Naive thymus-derived CD4-positive, alpha-beta T cell (primary cell): Measurements from ENCODE around the gene NTM. TPM values are rescaled to one million over a fixed set of nuclear protein-coding genes. Genes with fewer than 3 reads are reported as not detected.

Experiments
- ATAC-seq: fragments of 150-1000 bp; cut with Tn5 transposase; 2 replicates; pipeline ENCODE4 v1.10.0; 2021; ENCODE audit warnings: mild to moderate bottlenecking, moderate library complexity
- CTCF ChIA-PET: fragments of 350-600 bp; sonication (Branson Sonifier 250); formaldehyde crosslinking; loops from one replicate; lab custom pipeline; 2021; ENCODE audit warnings: antibody characterized with exemption; lab: Charles Lee
- POLR2A ChIA-PET: fragments of 350-600 bp; sonication (Branson Sonifier 250); formaldehyde crosslinking; loops from one replicate; lab custom pipeline; 2021; ENCODE audit warnings: antibody characterized with exemption, inconsistent platforms; lab: Charles Lee
- DNase-seq, 9 donors: peaks; one replicate each; pipeline versions ENCODE4 v3.0.0 to v3.0.0-alpha.2; 2020 to 2022; ENCODE audit warnings: mixed read lengths in 1 of 9
- H3K27ac ChIP-seq: one replicate; pipeline ENCODE4 v1.7.0; 2013; ENCODE audit warnings: mild to moderate bottlenecking, low read depth, low read length, moderate library complexity
- H3K27me3 ChIP-seq, 2 donors: one replicate each; pipeline ENCODE4 v1.7.0; 2013; ENCODE audit warnings: low read length in 2 of 2, mild to moderate bottlenecking in 2 of 2, moderate library complexity in 2 of 2; ENCODE audit not compliant: control insufficient read depth in 2 of 2, insufficient read depth in 2 of 2
- H3K36me3 ChIP-seq, 3 experiments: 1 replicate in 2 of 3; 2 replicates in 1 of 3; pipeline ENCODE4 v1.7.0; 2013; ENCODE audit warnings: low read length in 3 of 3, mild to moderate bottlenecking in 3 of 3, moderate library complexity in 1 of 3; ENCODE audit not compliant: insufficient read depth in 3 of 3, control insufficient read depth in 2 of 3
- H3K4me1 ChIP-seq, 2 donors: one replicate each; pipeline ENCODE4 v1.7.0; 2013; ENCODE audit warnings: low read length in 2 of 2, mild to moderate bottlenecking in 2 of 2, moderate library complexity in 1 of 2; ENCODE audit not compliant: control insufficient read depth in 2 of 2, insufficient read depth in 2 of 2
- H3K4me3 ChIP-seq: 2 replicates; pipeline ENCODE4 v1.7.0; 2013; ENCODE audit warnings: mild to moderate bottlenecking, low read length
- H3K9me3 ChIP-seq, 3 experiments: 1 replicate in 2 of 3; 2 replicates in 1 of 3; pipeline ENCODE4 v1.7.0; 2013; ENCODE audit warnings: low read length in 3 of 3; ENCODE audit not compliant: control insufficient read depth in 2 of 3
- H3K27ac Mint-ChIP-seq, 9 donors: one replicate each; pipeline ENCODE4 v1.8.0; 2020 to 2022; ENCODE audit warnings: mixed read lengths in 9 of 9, mild to moderate bottlenecking in 8 of 9, moderate library complexity in 5 of 9, inconsistent platforms in 2 of 9
- H3K27me3 Mint-ChIP-seq, 5 donors: one replicate each; pipeline ENCODE4 v1.8.0; 2021 to 2022; ENCODE audit warnings: mixed read lengths in 5 of 5, mild to moderate bottlenecking in 1 of 5
- H3K36me3 Mint-ChIP-seq, 5 donors: one replicate each; pipeline ENCODE4 v1.8.0; 2020 to 2022; ENCODE audit warnings: mixed read lengths in 5 of 5, mild to moderate bottlenecking in 3 of 5, inconsistent platforms in 1 of 5
- H3K4me1 Mint-ChIP-seq, 7 donors: one replicate each; pipeline ENCODE4 v1.8.0; 2020 to 2022; ENCODE audit warnings: mixed read lengths in 7 of 7, mild to moderate bottlenecking in 3 of 7, inconsistent platforms in 1 of 7
- H3K4me3 Mint-ChIP-seq, 10 donors: one replicate each; pipeline ENCODE4 v1.8.0; 2020 to 2022; ENCODE audit warnings: mild to moderate bottlenecking in 10 of 10, mixed read lengths in 10 of 10, moderate library complexity in 6 of 10, inconsistent platforms in 2 of 10
- H3K9me3 Mint-ChIP-seq, 11 donors: one replicate each; pipeline ENCODE4 v1.8.0; 2020 to 2022; ENCODE audit warnings: mixed read lengths in 11 of 11, mild to moderate bottlenecking in 4 of 11, inconsistent platforms in 1 of 11, moderate library complexity in 1 of 11
- intact Hi-C, 2 donors: fragments of 100-400 bp; cut with micrococcal nuclease; formaldehyde crosslinking; loops; one replicate each; pipeline ENCODE4 v1.15.1; 2023
- polyA plus RNA-seq, 2 donors: library from polyadenylated mRNA; unstranded; fragments of 300-500 nt; fragmentation: Illumina TruSeq; gene quantifications; one replicate each; pipeline ENCODE4 v1.2.3, GENCODE V29; 2021
- total RNA-seq, 6 experiments: library from RNA in 5 of 6; stranded (reverse) in 5 of 6; gene quantifications; 1 replicate in 5 of 6; 2 replicates in 1 of 6; pipeline ENCODE4 v1.2.3 and lab custom pipeline; 2021 to 2026

Gene NTM
- total and polyA plus RNA-seq, 7 experiments from 2014 or later: not detected

- CTCF ChIA-PET: no interaction called here
- H3K36me3 ChIP-seq: no peaks in the 10 kb centered on the region
- H3K9me3 ChIP-seq: no peaks in the 10 kb centered on the region
- no peaks in the 10 kb centered on the region for H3K4me1 ChIP-seq
- Mint-ChIP-seq H3K4me1 (no peaks in the 10 kb centered on the region), H3K36me3 (no peaks in the 10 kb centered on the region), H3K27me3 (peaks cover 0 to 6% (median 0%) of the 10 kb centered on the region in 5 donors), H3K9me3 (peaks cover 0 to 13% (median 0%) of the 10 kb centered on the region in 11 donors), H3K4me3 (no peak overlapping the region), H3K27ac (no peak overlapping the region)
- intact Hi-C loops: loop anchor here in 1 of 2 donors (5.0 kb wide), 1 partner anchor 261 kb away; no protein-coding TSS in a partner anchor
- no peaks in the 10 kb centered on the region for H3K27me3 ChIP-seq
- ATAC-seq (no peak), DNase-seq (no peak)
- POLR2A ChIA-PET: no interaction called here
- H3K27ac ChIP-seq: no peak overlapping the region
- no peak overlapping the region for H3K4me3 ChIP-seq
These were observed 496.4 kb downstream of the NTM start for GRCh38 chr11:131866535-131867400.

- Histone ChIP-seq H3K9me3 (no peaks in the 10 kb centered on the region), H3K27me3 (no peaks in the 10 kb centered on the region), H3K4me3 (no peak overlapping the region), H3K36me3 (no peaks in the 10 kb centered on the region), H3K4me1 (no peaks in the 10 kb centered on the region), H3K27ac (no peak overlapping the region)
- no peaks in the 10 kb centered on the region for H3K4me1 Mint-ChIP-seq
- ATAC-seq (no peak), DNase-seq (no peak)
- H3K27me3 Mint-ChIP-seq: peaks cover 0 to 6% (median 0%) of the 10 kb centered on the region in 5 donors
- peaks cover 0 to 13% (median 0%) of the 10 kb centered on the region in 11 donors for H3K9me3 Mint-ChIP-seq
- H3K4me3 Mint-ChIP-seq: no peak overlapping the region
- no peaks in the 10 kb centered on the region for H3K36me3 Mint-ChIP-seq
- intact Hi-C loops: loop anchor here in 1 of 2 donors (5.0 kb wide), 1 partner anchor 260 kb away; no protein-coding TSS in a partner anchor
- POLR2A ChIA-PET: no interaction called here
- H3K27ac Mint-ChIP-seq: no peak overlapping the region
- CTCF ChIA-PET: interaction anchor here (0.9 kb wide), 1 partner anchor 32 kb away, joined by 3 read pairs; no protein-coding TSS in a partner anchor
These were observed 497.2 kb downstream of the NTM start for GRCh38 chr11:131867457-131868257.

DNA sequence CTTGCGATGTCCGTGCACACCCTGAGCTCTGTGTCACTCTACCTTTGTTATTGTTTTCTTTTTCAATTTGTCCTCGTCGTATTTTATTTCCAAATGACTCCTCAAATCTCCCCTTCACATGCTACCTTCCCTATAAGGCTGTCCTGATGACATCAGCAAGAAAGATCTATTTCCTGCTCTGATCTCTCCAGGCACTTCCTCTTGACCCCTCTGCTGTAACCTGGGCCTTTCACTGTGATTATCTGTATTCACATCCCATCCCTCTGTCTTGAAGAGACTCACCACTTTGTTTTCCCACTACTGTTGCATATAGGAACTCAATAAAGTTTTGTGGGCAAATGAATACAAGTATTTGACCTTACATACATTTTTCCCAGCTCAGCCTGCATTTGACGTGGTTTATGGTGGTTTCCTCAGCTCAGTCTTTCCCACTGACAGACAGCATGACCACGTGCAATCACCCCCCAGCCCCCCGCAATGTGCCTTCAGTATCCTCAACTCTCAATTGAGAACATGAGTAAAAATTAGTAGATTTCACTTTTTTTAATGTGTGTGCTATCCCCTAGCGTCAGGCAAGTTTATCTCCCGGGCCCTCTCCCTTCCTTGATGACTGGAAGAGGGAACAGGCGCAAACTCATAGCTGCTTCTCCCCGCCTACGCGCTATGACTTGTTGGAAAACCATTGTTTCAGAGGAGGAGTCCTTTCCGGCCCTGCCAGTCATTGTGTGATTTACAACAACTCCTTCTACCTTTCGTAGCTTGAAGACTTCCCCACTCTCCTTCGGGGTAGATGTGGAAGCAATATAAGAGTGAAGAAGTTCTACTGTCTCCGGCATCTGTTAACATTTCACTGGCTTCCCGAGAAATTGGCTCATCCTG is 498.5 kb downstream of the NTM start:
- H3K36me3 ChIP-seq: no peaks in the 10 kb centered on the region
- DNase-seq (no peak), ATAC-seq (no peak)
- no peaks in the 10 kb centered on the region for H3K4me1 Mint-ChIP-seq
- H3K9me3 Mint-ChIP-seq: peaks cover 0 to 11% (median 0%) of the 10 kb centered on the region in 11 donors
- no peak overlapping the region for H3K27ac ChIP-seq
- POLR2A ChIA-PET: no interaction called here
- H3K9me3 ChIP-seq: no peaks in the 10 kb centered on the region
- no peak overlapping the region for H3K4me3 Mint-ChIP-seq
- no peaks in the 10 kb centered on the region for H3K36me3 Mint-ChIP-seq
- intact Hi-C loops: loop anchor here in 1 of 2 donors (5.0 kb wide), 1 partner anchor 258 kb away; no protein-coding TSS in a partner anchor
- H3K4me3 ChIP-seq: no peak overlapping the region
- H3K27ac Mint-ChIP-seq: no peak overlapping the region
- CTCF ChIA-PET: interaction anchor here (0.9 kb wide), 1 partner anchor 33 kb away, joined by 3 read pairs; no protein-coding TSS in a partner anchor
- peaks cover 0 to 6% (median 0%) of the 10 kb centered on the region in 5 donors for H3K27me3 Mint-ChIP-seq
- no peaks in the 10 kb centered on the region for H3K4me1 ChIP-seq
- no peaks in the 10 kb centered on the region for H3K27me3 ChIP-seq

GRCh38 chr11:131870305-131870704 is 499.9 kb downstream of the NTM start:
- H3K4me3 ChIP-seq: no peak overlapping the region
- intact Hi-C loops: no loop called here
- Mint-ChIP-seq H3K4me1 (no peaks in the 10 kb centered on the region), H3K27me3 (peaks cover 0 to 6% (median 0%) of the 10 kb centered on the region in 5 donors), H3K27ac (no peak overlapping the region), H3K9me3 (peaks cover 0 to 10% (median 0%) of the 10 kb centered on the region in 11 donors), H3K36me3 (no peaks in the 10 kb centered on the region), H3K4me3 (no peak overlapping the region)
- CTCF ChIA-PET: no interaction called here
- POLR2A ChIA-PET: no interaction called here
- ATAC-seq (no peak), DNase-seq (no peak)
- no peaks in the 10 kb centered on the region for H3K27me3 ChIP-seq
- H3K4me1 ChIP-seq: no peaks in the 10 kb centered on the region
- no peaks in the 10 kb centered on the region for H3K9me3 ChIP-seq
- H3K36me3 ChIP-seq: no peaks in the 10 kb centered on the region
- H3K27ac ChIP-seq: no peak overlapping the region

GRCh38 chr11:131871006-131871405 is 500.6 kb downstream of the NTM start:
- Histone ChIP-seq H3K9me3 (no peaks in the 10 kb centered on the region), H3K27ac (no peak overlapping the region), H3K4me3 (no peak overlapping the region), H3K36me3 (no peaks in the 10 kb centered on the region), H3K4me1 (no peaks in the 10 kb centered on the region), H3K27me3 (no peaks in the 10 kb centered on the region)
- intact Hi-C loops: no loop called here
- POLR2A ChIA-PET: no interaction called here
- Mint-ChIP-seq H3K27ac (no peak overlapping the region), H3K4me1 (no peaks in the 10 kb centered on the region), H3K27me3 (peaks cover 0 to 6% (median 0%) of the 10 kb centered on the region in 5 donors), H3K36me3 (no peaks in the 10 kb centered on the region), H3K9me3 (peaks cover 0 to 6% (median 0%) of the 10 kb centered on the region in 11 donors), H3K4me3 (no peak overlapping the region)
- ATAC-seq: no peak
- no peak for DNase-seq
- CTCF ChIA-PET: no interaction called here

DNA sequence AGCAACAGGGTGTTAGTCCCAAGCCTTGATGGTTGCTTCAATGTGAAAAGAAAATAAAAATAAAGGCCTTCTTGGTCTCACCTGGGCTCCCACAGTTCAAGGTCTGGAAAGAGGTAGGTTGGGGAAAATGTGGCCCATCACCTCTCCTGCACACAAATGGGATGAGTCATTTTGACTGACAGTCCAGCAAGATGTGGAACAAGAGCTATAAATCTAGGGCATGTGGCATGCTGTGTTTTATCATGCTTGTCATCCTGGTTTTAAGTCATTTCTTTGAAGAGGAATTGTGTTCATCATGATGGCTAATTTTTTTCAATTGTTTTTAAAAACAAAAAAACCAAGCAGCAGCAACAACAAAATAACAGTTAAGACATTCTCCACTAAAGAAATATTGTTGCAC is 503.7 kb downstream of the NTM start:
- H3K9me3 Mint-ChIP-seq: peaks cover 0 to 2% (median 0%) of the 10 kb centered on the region in 11 donors
- Histone ChIP-seq H3K9me3 (no peaks in the 10 kb centered on the region), H3K36me3 (no peaks in the 10 kb centered on the region), H3K27me3 (no peaks in the 10 kb centered on the region), H3K27ac (no peak overlapping the region), H3K4me1 (no peaks in the 10 kb centered on the region), H3K4me3 (no peak overlapping the region)
- intact Hi-C loops: no loop called here
- H3K27me3 Mint-ChIP-seq: peaks cover 0 to 4% (median 0%) of the 10 kb centered on the region in 5 donors
- ATAC-seq (no peak), DNase-seq (no peak)
- ChIA-PET CTCF (no interaction called here), POLR2A (no interaction called here)
- H3K4me3 Mint-ChIP-seq: no peak overlapping the region
- no peaks in the 10 kb centered on the region for H3K4me1 Mint-ChIP-seq
- H3K36me3 Mint-ChIP-seq: no peaks in the 10 kb centered on the region
- no peak overlapping the region for H3K27ac Mint-ChIP-seq
